HepG2 (cell line): ENCODE results near the gene R3HCC1L. TPM values are rescaled to one million over a fixed set of nuclear protein-coding genes. Genes with fewer than 3 reads are reported as not detected.

Source experiments
- ARID5B ChIP-seq: IDR thresholded peaks from 2 replicates; pipeline ENCODE4 v1.4.0; 2020; ENCODE audit warnings: mild to moderate bottlenecking, missing genetic modification reagents
- FOXA1 ChIP-seq, 2 experiments: fragments of 450-650 bp in 1 of 2; sonication (generic) in 1 of 2; formaldehyde crosslinking in 1 of 2; IDR thresholded peaks; 2 replicates each; pipeline versions ENCODE4 v1.4.0 to v1.6.1; 2016 to 2020; ENCODE audit warnings: missing genetic modification reagents in 1 of 2
- FOXP4 ChIP-seq: sonication (generic); formaldehyde crosslinking; IDR thresholded peaks from 2 replicates; pipeline ENCODE4 v1.4.0; 2020; ENCODE audit warnings: missing genetic modification reagents
- HDAC2 ChIP-seq: sonication (generic); formaldehyde crosslinking; IDR thresholded peaks from 2 replicates; pipeline ENCODE4 v1.4.0; 2020; ENCODE audit warnings: missing genetic modification reagents
- KDM6A ChIP-seq: IDR thresholded peaks from 2 replicates; pipeline ENCODE4 v1.6.1; 2016; ENCODE audit warnings: low read depth
- NCOR1 ChIP-seq: fragments of 200-600 bp; sonication (generic); IDR thresholded peaks from 2 replicates; pipeline ENCODE4 v1.7.0; 2017; ENCODE audit warnings: antibody characterized with exemption, low read length, borderline replicate concordance
- NFKBIZ ChIP-seq: IDR thresholded peaks from 2 replicates; pipeline ENCODE4 v1.6.1; 2018; ENCODE audit warnings: missing genetic modification reagents, missing compliant biosample characterization
- NR2F1 ChIP-seq, 2 experiments: fragments of 450-650 bp in 1 of 2; formaldehyde crosslinking in 1 of 2; IDR thresholded peaks; 2 replicates each; pipeline versions ENCODE4 v1.5.0 to v1.6.1; 2016 to 2020; ENCODE audit warnings: mild to moderate bottlenecking in 1 of 2, missing compliant biosample characterization in 1 of 2, missing genetic modification reagents in 1 of 2, moderate library complexity in 1 of 2
- PITX1 ChIP-seq: sonication (generic); formaldehyde crosslinking; IDR thresholded peaks from 2 replicates; pipeline ENCODE4 v1.5.1; 2020; ENCODE audit warnings: mild to moderate bottlenecking, missing genetic modification reagents
- SOX5 ChIP-seq: IDR thresholded peaks from 2 replicates; pipeline ENCODE4 v1.6.1; 2016; ENCODE audit warnings: borderline replicate concordance
- SOX6 ChIP-seq, 2 experiments: fragments of 450-650 bp in 1 of 2; sonication (generic) in 1 of 2; formaldehyde crosslinking in 1 of 2; IDR thresholded peaks; 2 replicates each; pipeline versions ENCODE4 v1.4.0 to v1.6.1; 2017 to 2020; ENCODE audit warnings: antibody characterized with exemption in 1 of 2, mild to moderate bottlenecking in 1 of 2, missing genetic modification reagents in 1 of 2
- ZBTB34 ChIP-seq: sonication (generic); formaldehyde crosslinking; IDR thresholded peaks from 2 replicates; pipeline ENCODE4 v1.8.0; 2022; ENCODE audit warnings: mild to moderate bottlenecking, missing genetic modification reagents
- ZFY ChIP-seq: sonication (generic); formaldehyde crosslinking; IDR thresholded peaks from 2 replicates; pipeline ENCODE4 v1.4.0; 2020; ENCODE audit warnings: missing genetic modification reagents
- ZNF292 ChIP-seq: sonication (generic); formaldehyde crosslinking; IDR thresholded peaks from 2 replicates; pipeline ENCODE4 v1.8.1; 2022; ENCODE audit warnings: mild to moderate bottlenecking, low read depth, missing genetic modification reagents, borderline replicate concordance
- ZNF576 ChIP-seq: sonication (generic); formaldehyde crosslinking; IDR thresholded peaks from 2 replicates; pipeline ENCODE4 v1.4.0; 2020; ENCODE audit warnings: mild to moderate bottlenecking, missing genetic modification reagents
- ZNF598 ChIP-seq: sonication (generic); formaldehyde crosslinking; IDR thresholded peaks from 2 replicates; pipeline ENCODE4 v1.5.1; 2020; ENCODE audit warnings: mild to moderate bottlenecking, missing genetic modification reagents, borderline replicate concordance
- ZNF746 ChIP-seq: sonication (generic); formaldehyde crosslinking; IDR thresholded peaks from 2 replicates; pipeline ENCODE4 v1.8.0; 2022; ENCODE audit warnings: mild to moderate bottlenecking, missing genetic modification reagents
- ZNF781 ChIP-seq: sonication (generic); formaldehyde crosslinking; IDR thresholded peaks from 2 replicates; pipeline ENCODE4 v1.5.1; 2020; ENCODE audit warnings: borderline replicate concordance, mild to moderate bottlenecking, missing genetic modification reagents; ENCODE audit errors: not compliant biosample characterization
- polyA plus RNA-seq, 8 experiments: library from polyadenylated mRNA; depleted of rRNA in 3 of 8; stranded (reverse) in 7 of 8; unstranded in 1 of 8; fragments of >200 nt; fragmentation: Illumina TruSeq in 4 of 8; extraction: Trizol in 4 of 8; gene quantifications; 2 replicates each; pipeline versions ENCODE4 v1.2.1 to v1.2.3, GENCODE V29; 2011 to 2016; ENCODE audit warnings: low read depth in 4 of 8, missing spikeins in 1 of 8, mixed read lengths in 1 of 8; ENCODE audit not compliant: insufficient read depth in 1 of 8
- total RNA-seq, 5 experiments: library from RNA; depleted of rRNA; stranded (reverse); fragments of >200 nt; fragmentation: Illumina TruSeq; extraction: Trizol; gene quantifications; 2 replicates each; pipeline ENCODE4 v1.2.3, GENCODE V29; 2016; ENCODE audit warnings: low read depth in 1 of 5

The R3HCC1L gene
- total and polyA plus RNA-seq, 2 of the 13 experiments (the other 11 are each of a cell fraction or from before 2014, with no cell fraction given): 6.5 to 12.2 TPM

- TF ChIP-seq ZNF598: no peak
- no peak for TF ChIP-seq ZNF292 (CRISPR knock-in tag)
- no peak for TF ChIP-seq PITX1 (CRISPR knock-in tag)
- TF ChIP-seq SOX6 (IDR thresholded peaks at IDR 0.05): no peak
- peak; percentile 37; the same call in 1 of the 2 replicates for TF ChIP-seq SOX6 (CRISPR knock-in tag; IDR thresholded peaks at IDR 0.05)
- TF ChIP-seq FOXP4: 0 out of 2 replicates have a peak, but pooled peaks have one; percentile 12
- TF ChIP-seq ZNF781 (CRISPR knock-in tag): no peak
- TF ChIP-seq FOXA1 (IDR thresholded peaks at IDR 0.05): no peak
- 0 out of 2 replicates have a peak, but pooled peaks have one; percentile 14 for TF ChIP-seq FOXA1 (CRISPR knock-in tag; IDR thresholded peaks at IDR 0.05)
- no peak for TF ChIP-seq ZFY (CRISPR knock-in tag)
- TF ChIP-seq NR2F1 (CRISPR knock-in tag; IDR thresholded peaks at IDR 0.05): peak in 1 of 2 experiments; percentile 30; a peak in 1 of 4 replicates
- TF ChIP-seq SOX5 (CRISPR knock-in tag): 0 out of 2 replicates have a peak, but pooled peaks have one; percentile 30
- peak; percentile 26; the same call in 1 of the 2 replicates for TF ChIP-seq ARID5B (CRISPR knock-in tag)
- TF ChIP-seq HDAC2 (CRISPR knock-in tag): 0 out of 2 replicates have a peak, but pooled peaks have one; percentile 20
- TF ChIP-seq NFKBIZ: peak; percentile 73; the same call in 1 of the 2 replicates
- no peak for TF ChIP-seq NCOR1
- TF ChIP-seq ZBTB34 (CRISPR knock-in tag): peak; percentile 68; the same call in 1 of the 2 replicates
- TF ChIP-seq ZNF576 (CRISPR knock-in tag): no peak
- TF ChIP-seq KDM6A (CRISPR knock-in tag): no peak
- no peak for TF ChIP-seq ZNF746 (CRISPR knock-in tag)
Observed at GRCh38 chr10:98274562-98274961, 140.1 kb downstream of the R3HCC1L start (continued).
